ENCODE data around the gene FOLR1. TPM values are rescaled to one million over a fixed set of nuclear protein-coding genes. Genes with fewer than 3 reads are reported as not detected.
"Not testable (repeated sequence)": the region's sequence is repeated elsewhere in the genome, so short reads cannot be mapped to it uniquely, and the experiment has no call there.

The FOLR1 gene
- 7.3 and 8.4 TPM in 2 replicates for total RNA-seq (2014; rRNA removed; shearing (Covaris generic); ENCODE audit: low replicate concordance)

- peak; percentile 42 for DNase-seq (ENCODE audit: low read depth)
- in situ Hi-C loops (cut with HindIII; ENCODE audit: low pct_unique_long_range_greater_than_20kb, low sequenced_read_pairs): no loop called here
Measured at GRCh38 chr11:72191961-72192381, at the start of gene FOLR1. TSS of gene FOLR1 (plus strand) at chr11:72192140. CDS start at chr11:72192174, 34 bp downstream.

- in situ Hi-C loops (cut with HindIII; ENCODE audit: low pct_unique_long_range_greater_than_20kb, low sequenced_read_pairs); DNase-seq (ENCODE audit: low read depth): not testable (repeated sequence)
Measured at GRCh38 chr11:72142543-72142942, 49.4 kb upstream of the FOLR1 start.

GRCh38 chr11:72144807-72145565 lies 47.0 kb upstream of the FOLR1 start:
- DNase-seq (ENCODE audit: low read depth): peak; percentile 78
- in situ Hi-C loops (cut with HindIII; ENCODE audit: low pct_unique_long_range_greater_than_20kb, low sequenced_read_pairs): no loop called here

- in situ Hi-C loops (cut with HindIII; ENCODE audit: low pct_unique_long_range_greater_than_20kb, low sequenced_read_pairs): no loop called here
- DNase-seq (ENCODE audit: low read depth): no peak
Measured at GRCh38 chr11:72146625-72147024, 45.3 kb upstream of the FOLR1 start.

- in situ Hi-C loops (cut with HindIII; ENCODE audit: low pct_unique_long_range_greater_than_20kb, low sequenced_read_pairs): no loop called here
- no peak for DNase-seq (ENCODE audit: low read depth)
Measured at GRCh38 chr11:72150882-72151281, 41.1 kb upstream of the FOLR1 start.

- DNase-seq (ENCODE audit: low read depth); in situ Hi-C loops (cut with HindIII; ENCODE audit: low pct_unique_long_range_greater_than_20kb, low sequenced_read_pairs): not testable (repeated sequence)
Measured at GRCh38 chr11:72153874-72154273, 38.1 kb upstream of the FOLR1 start.

GRCh38 chr11:72154816-72155215 lies 37.1 kb upstream of the FOLR1 start:
- no peak for DNase-seq (ENCODE audit: low read depth)
- in situ Hi-C loops (cut with HindIII; ENCODE audit: low pct_unique_long_range_greater_than_20kb, low sequenced_read_pairs): no loop called here

- in situ Hi-C loops (cut with HindIII; ENCODE audit: low pct_unique_long_range_greater_than_20kb, low sequenced_read_pairs): no loop called here
Measured at GRCh38 chr11:72155751-72156150, 36.2 kb upstream of the FOLR1 start.

GRCh38 chr11:72157131-72157530 lies 34.8 kb upstream of the FOLR1 start:
- in situ Hi-C loops (cut with HindIII; ENCODE audit: low pct_unique_long_range_greater_than_20kb, low sequenced_read_pairs): no loop called here
- no peak for DNase-seq (ENCODE audit: low read depth)

More at GRCh38 chr11:72155751-72156150, 36.2 kb upstream of the FOLR1 start:
- no peak for DNase-seq (ENCODE audit: low read depth)

- DNase-seq (ENCODE audit: low read depth): no peak
- in situ Hi-C loops (cut with HindIII; ENCODE audit: low pct_unique_long_range_greater_than_20kb, low sequenced_read_pairs): no loop called here
Measured at GRCh38 chr11:72160319-72160718, 31.6 kb upstream of the FOLR1 start.

GRCh38 chr11:72162891-72163492 lies 28.9 kb upstream of the FOLR1 start:
- in situ Hi-C loops (cut with HindIII; ENCODE audit: low pct_unique_long_range_greater_than_20kb, low sequenced_read_pairs): no loop called here
- no peak for DNase-seq (ENCODE audit: low read depth)

- DNase-seq (ENCODE audit: low read depth); in situ Hi-C loops (cut with HindIII; ENCODE audit: low pct_unique_long_range_greater_than_20kb, low sequenced_read_pairs): not testable (repeated sequence)
Measured at GRCh38 chr11:72164187-72164586, 27.8 kb upstream of the FOLR1 start.

- in situ Hi-C loops (cut with HindIII; ENCODE audit: low pct_unique_long_range_greater_than_20kb, low sequenced_read_pairs): not testable (repeated sequence)
Measured at GRCh38 chr11:72169046-72169555, 22.8 kb upstream of the FOLR1 start.

GRCh38 chr11:72169754-72170153 lies 22.2 kb upstream of the FOLR1 start:
- in situ Hi-C loops (cut with HindIII; ENCODE audit: low pct_unique_long_range_greater_than_20kb, low sequenced_read_pairs); DNase-seq (ENCODE audit: low read depth): not testable (repeated sequence)

More at GRCh38 chr11:72169046-72169555, 22.8 kb upstream of the FOLR1 start:
- not testable (repeated sequence) for DNase-seq (ENCODE audit: low read depth)

- in situ Hi-C loops (cut with HindIII; ENCODE audit: low pct_unique_long_range_greater_than_20kb, low sequenced_read_pairs); DNase-seq (ENCODE audit: low read depth): not testable (repeated sequence)
Measured at GRCh38 chr11:72172043-72172442, 19.9 kb upstream of the FOLR1 start.

GRCh38 chr11:72173291-72173690 lies 18.6 kb upstream of the FOLR1 start:
- in situ Hi-C loops (cut with HindIII; ENCODE audit: low pct_unique_long_range_greater_than_20kb, low sequenced_read_pairs): no loop called here
- no peak for DNase-seq (ENCODE audit: low read depth)

- DNase-seq (ENCODE audit: low read depth): no peak
- in situ Hi-C loops (cut with HindIII; ENCODE audit: low pct_unique_long_range_greater_than_20kb, low sequenced_read_pairs): no loop called here
Measured at GRCh38 chr11:72174302-72175070, 17.5 kb upstream of the FOLR1 start.

- in situ Hi-C loops (cut with HindIII; ENCODE audit: low pct_unique_long_range_greater_than_20kb, low sequenced_read_pairs): no loop called here
Measured at GRCh38 chr11:72177656-72178055, 14.3 kb upstream of the FOLR1 start.

More at GRCh38 chr11:72177656-72178055, 14.3 kb upstream of the FOLR1 start:
- no peak for DNase-seq (ENCODE audit: low read depth)

Data from Caki2 (cell line).